Osteocyte (in vitro differentiated cells): ENCODE measurements around the gene RANBP6. TPM values are rescaled to one million over a fixed set of nuclear protein-coding genes. Genes with fewer than 3 reads are reported as not detected.

Experiments
- DNase-seq: peaks from one replicate; pipeline ENCODE4 v3.0.0; 2021; ENCODE audit warnings: mixed read lengths; ENCODE audit not compliant: unreplicated experiment; ENCODE audit errors: extremely low spot score
- H3K27ac Mint-ChIP-seq: one replicate; pipeline ENCODE4 v1.8.0; 2021; ENCODE audit warnings: mild to moderate bottlenecking, mixed read lengths; ENCODE audit not compliant: unreplicated experiment
- H3K27me3 Mint-ChIP-seq: one replicate; pipeline ENCODE4 v1.8.0; 2021; ENCODE audit warnings: mixed read lengths; ENCODE audit not compliant: unreplicated experiment
- H3K36me3 Mint-ChIP-seq: one replicate; pipeline ENCODE4 v1.8.0; 2021; ENCODE audit warnings: mixed read lengths; ENCODE audit not compliant: unreplicated experiment
- H3K4me1 Mint-ChIP-seq: one replicate; pipeline ENCODE4 v1.8.0; 2021; ENCODE audit warnings: mixed read lengths; ENCODE audit not compliant: unreplicated experiment
- H3K4me3 Mint-ChIP-seq: one replicate; pipeline ENCODE4 v1.8.0; 2021; ENCODE audit warnings: mild to moderate bottlenecking, moderate library complexity, mixed read lengths; ENCODE audit not compliant: unreplicated experiment
- H3K9me3 Mint-ChIP-seq: one replicate; pipeline ENCODE4 v1.8.0; 2021; ENCODE audit warnings: mixed read lengths; ENCODE audit not compliant: unreplicated experiment
- CTCF ChIP-seq: fragments of 200-600 bp; sonication (generic); IDR thresholded peaks from 2 replicates; pipeline ENCODE4 v1.5.0; 2021; ENCODE audit warnings: antibody characterized with exemption, mild to moderate bottlenecking, moderate library complexity
- total RNA-seq: library from RNA; stranded (reverse); gene quantifications from 2 replicates; pipeline ENCODE4 v1.2.1, GENCODE V29; 2021

RANBP6 gene
- total RNA-seq, 1 donor from 2014 or later: 16.4 TPM

- no peak for TF ChIP-seq CTCF
- DNase-seq: no peak
- H3K4me1 Mint-ChIP-seq: no peaks in the 10 kb centered on the region
- no peak overlapping the region for H3K27ac Mint-ChIP-seq
- H3K4me3 Mint-ChIP-seq: no peak overlapping the region
- H3K36me3 Mint-ChIP-seq: no peaks in the 10 kb centered on the region
- peaks cover 61% of the 10 kb centered on the region for H3K27me3 Mint-ChIP-seq
- H3K9me3 Mint-ChIP-seq: no peaks in the 10 kb centered on the region
Observed at GRCh38 chr9:6045364-6045763, 29.9 kb upstream of the RANBP6 start.

GRCh38 chr9:6040077-6040476, 24.7 kb upstream of the RANBP6 start:
- no peak for DNase-seq
- Mint-ChIP-seq H3K27me3 (peaks cover 61% of the 10 kb centered on the region), H3K9me3 (no peaks in the 10 kb centered on the region), H3K36me3 (no peaks in the 10 kb centered on the region), H3K27ac (no peak overlapping the region), H3K4me3 (no peak overlapping the region), H3K4me1 (no peaks in the 10 kb centered on the region)
- TF ChIP-seq CTCF: no peak

- no peak for TF ChIP-seq CTCF
- Mint-ChIP-seq H3K27me3 (peaks cover 41% of the 10 kb centered on the region), H3K36me3 (no peaks in the 10 kb centered on the region), H3K27ac (no peak overlapping the region), H3K4me1 (no peaks in the 10 kb centered on the region), H3K4me3 (no peak overlapping the region), H3K9me3 (no peaks in the 10 kb centered on the region)
- DNase-seq: no peak
Observed at GRCh38 chr9:6036391-6036790, 21.0 kb upstream of the RANBP6 start.

- H3K36me3 Mint-ChIP-seq: no peaks in the 10 kb centered on the region
- TF ChIP-seq CTCF: no peak
- peaks cover 41% of the 10 kb centered on the region for H3K27me3 Mint-ChIP-seq
- H3K4me3 Mint-ChIP-seq: no peak overlapping the region
- no peak overlapping the region for H3K27ac Mint-ChIP-seq
- H3K4me1 Mint-ChIP-seq: no peaks in the 10 kb centered on the region
- H3K9me3 Mint-ChIP-seq: no peaks in the 10 kb centered on the region
- DNase-seq: no peak
Observed at GRCh38 chr9:6034954-6035353, 19.5 kb upstream of the RANBP6 start.

GRCh38 chr9:6029604-6030274, 14.3 kb upstream of the RANBP6 start:
- no peak overlapping the region for H3K27ac Mint-ChIP-seq
- no peak for TF ChIP-seq CTCF
- H3K9me3 Mint-ChIP-seq: no peaks in the 10 kb centered on the region
- no peaks in the 10 kb centered on the region for H3K4me1 Mint-ChIP-seq
- H3K36me3 Mint-ChIP-seq: no peaks in the 10 kb centered on the region
- H3K4me3 Mint-ChIP-seq: no peak overlapping the region
- H3K27me3 Mint-ChIP-seq: peaks cover 34% of the 10 kb centered on the region
- DNase-seq: no peak
